GM12891 (cell line): ENCODE data around the gene ACVR2A.

Experiments
- POLR2A ChIP-seq: IDR thresholded peaks from 2 replicates; pipeline ENCODE4 v1.6.1; 2011; ENCODE audit warnings: low read depth, low read length, control low read depth
- POLR2AphosphoS5 ChIP-seq: IDR thresholded peaks from 2 replicates; pipeline ENCODE4 v1.6.1; 2011; ENCODE audit warnings: low read depth, low read length, control low read depth

DNA sequence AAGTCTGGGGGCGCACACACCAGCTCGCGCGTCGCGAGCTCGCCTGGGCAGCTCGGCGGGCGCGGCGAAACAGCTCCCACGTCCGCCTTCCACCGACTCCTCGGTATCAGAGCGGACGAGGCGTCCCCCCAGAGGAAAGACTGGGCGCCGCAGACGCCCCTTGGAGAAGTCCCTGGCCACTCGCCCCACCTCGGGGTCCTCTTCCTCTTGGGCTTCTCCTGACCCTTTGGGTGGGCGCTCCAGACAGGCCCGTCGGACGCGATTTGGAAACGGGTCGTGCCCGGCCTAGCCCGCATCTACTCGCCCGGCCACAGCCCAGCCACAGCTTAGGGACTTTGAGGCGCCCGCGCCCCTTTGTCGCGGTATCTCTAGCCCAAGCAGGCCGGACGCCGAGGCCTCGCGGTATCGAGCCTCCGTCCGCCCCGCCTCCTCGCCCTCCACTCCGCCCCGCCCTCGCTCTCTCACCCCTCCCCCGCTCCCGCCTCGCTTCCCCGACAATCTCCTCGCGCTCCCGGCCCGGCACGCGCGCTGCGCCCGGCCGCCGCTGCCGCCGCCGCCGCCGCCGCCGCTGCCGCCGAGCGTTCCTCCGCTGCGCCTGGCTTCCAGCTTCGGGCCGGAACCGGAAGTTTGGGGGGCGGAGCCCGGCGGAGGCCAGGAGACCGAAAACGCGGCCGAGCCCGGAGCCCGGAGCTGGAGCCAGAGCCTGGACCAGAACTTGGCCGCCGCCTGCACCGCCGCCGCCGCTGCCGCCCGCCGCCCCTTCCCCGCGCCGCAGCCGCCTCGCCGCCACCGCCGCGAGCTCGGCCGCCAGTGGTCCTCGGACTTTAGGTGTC is 749 bp upstream of the ACVR2A start:
- TF ChIP-seq POLR2AphosphoS5: no peak
- TF ChIP-seq POLR2A: no peak
